ENCODE data around the gene BTBD2.

The BTBD2 gene

DNA sequence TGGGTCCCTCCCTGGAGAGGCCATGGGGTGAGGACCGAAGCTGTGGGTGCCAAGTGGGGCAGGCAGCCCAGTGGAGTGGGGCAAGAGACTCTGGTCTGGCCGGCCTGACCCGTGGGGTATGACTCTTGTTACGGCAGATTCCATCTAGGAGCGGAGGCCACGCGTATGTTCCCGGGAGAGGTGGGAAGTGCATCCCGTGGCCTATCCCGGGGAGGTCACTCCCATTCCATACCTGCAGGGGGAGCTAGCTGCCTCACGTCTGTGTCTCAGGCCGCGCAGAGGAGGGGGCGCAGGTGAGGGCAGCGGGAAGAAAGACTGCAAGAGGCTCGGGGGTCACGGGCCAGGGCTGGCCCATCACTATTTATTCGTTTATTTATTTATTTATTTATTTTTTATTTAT lies 69.6 kb downstream of the BTBD2 start:
- DNase-seq (ENCODE audit: extremely low spot score), result peak; percentile 81
- ChIA-PET POLR2A (no interaction called here), CTCF (interaction anchor here (0.6 to 1.4 kb wide), 8 partner anchors 13 to 103 kb away, joined by 3 to 6 read pairs (median 4); no protein-coding TSS in a partner anchor)
- TF ChIP-seq ZNF384 (IDR thresholded peaks at IDR 0.05) (no peak), SUZ12 (IDR thresholded peaks at IDR 0.05) (no peak), NFRKB (IDR thresholded peaks at IDR 0.05) (no peak), ARNT (IDR thresholded peaks at IDR 0.05) (no peak), BHLHE40 (IDR thresholded peaks at IDR 0.05; ENCODE audit: borderline replicate concordance) (no peak), FOXA1 (IDR thresholded peaks at IDR 0.05) (no peak), L3MBTL2 (conservative IDR thresholded peaks at IDR 0.05) (no peak), CTBP1 (IDR thresholded peaks at IDR 0.05; ENCODE audit: borderline replicate concordance) (no peak), FOXK2 (IDR thresholded peaks at IDR 0.05) (no peak), SP1 (IDR thresholded peaks at IDR 0.05) (no peak), HDGF (IDR thresholded peaks at IDR 0.05; ENCODE audit: borderline replicate concordance) (no peak), ELF4 (IDR thresholded peaks at IDR 0.05) (no peak), FOXM1 (IDR thresholded peaks at IDR 0.05; ENCODE audit: borderline replicate concordance) (no peak), TARDBP (IDR thresholded peaks at IDR 0.05) (no peak), LEF1 (IDR thresholded peaks at IDR 0.05; ENCODE audit: borderline replicate concordance) (no peak)
- TF ChIP-seq, protein P1, sequence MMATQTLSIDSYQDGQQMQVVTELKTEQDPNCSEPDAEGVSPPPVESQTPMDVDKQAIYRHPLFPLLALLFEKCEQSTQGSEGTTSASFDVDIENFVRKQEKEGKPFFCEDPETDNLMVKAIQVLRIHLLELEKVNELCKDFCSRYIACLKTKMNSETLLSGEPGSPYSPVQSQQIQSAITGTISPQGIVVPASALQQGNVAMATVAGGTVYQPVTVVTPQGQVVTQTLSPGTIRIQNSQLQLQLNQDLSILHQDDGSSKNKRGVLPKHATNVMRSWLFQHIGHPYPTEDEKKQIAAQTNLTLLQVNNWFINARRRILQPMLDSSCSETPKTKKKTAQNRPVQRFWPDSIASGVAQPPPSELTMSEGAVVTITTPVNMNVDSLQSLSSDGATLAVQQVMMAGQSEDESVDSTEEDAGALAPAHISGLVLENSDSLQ (IDR thresholded peaks at IDR 0.05), result no peak

DNA sequence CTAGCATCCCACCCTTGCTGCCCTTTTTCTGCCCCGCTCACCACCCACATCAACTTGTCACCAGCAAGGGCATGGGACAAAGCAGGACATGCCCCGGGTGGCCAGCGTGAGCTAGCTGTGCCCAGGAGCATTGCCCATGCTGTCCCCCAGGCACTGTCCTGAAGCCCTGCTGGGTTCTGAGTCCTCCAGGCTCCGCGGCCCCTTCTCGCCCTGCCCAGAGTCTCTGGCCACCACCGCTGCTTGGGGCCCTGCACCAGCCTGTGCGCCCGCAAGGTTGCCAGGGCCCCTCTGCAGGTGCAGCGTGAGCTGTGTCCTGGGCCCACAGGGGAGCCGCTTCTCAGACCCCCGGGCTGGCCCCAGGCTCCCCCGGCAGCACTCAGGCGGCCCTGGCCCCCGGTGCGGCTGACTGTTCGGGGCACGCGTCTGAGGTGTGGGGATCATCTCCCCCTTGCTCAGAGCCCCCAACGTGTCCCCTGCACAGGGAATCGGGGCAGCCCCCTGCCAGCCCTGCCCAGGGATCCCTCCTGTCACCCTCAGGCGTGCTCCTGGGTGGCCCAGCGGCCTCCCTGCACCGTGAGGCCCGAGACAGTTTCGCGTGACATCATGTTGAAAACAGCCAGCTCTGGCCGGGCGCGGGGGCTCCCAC lies 70.5 kb downstream of the BTBD2 start:
- no peak for TF ChIP-seq LEF1 (IDR thresholded peaks at IDR 0.05; ENCODE audit: borderline replicate concordance)
- TF ChIP-seq ARNT (IDR thresholded peaks at IDR 0.05), result no peak
- TF ChIP-seq TARDBP (IDR thresholded peaks at IDR 0.05), result no peak
- TF ChIP-seq SP1 (IDR thresholded peaks at IDR 0.05), result no peak
- no peak for TF ChIP-seq BHLHE40 (IDR thresholded peaks at IDR 0.05; ENCODE audit: borderline replicate concordance)
- no peak for TF ChIP-seq CTBP1 (IDR thresholded peaks at IDR 0.05; ENCODE audit: borderline replicate concordance)
- no peak for TF ChIP-seq NFRKB (IDR thresholded peaks at IDR 0.05)
- no peak for TF ChIP-seq L3MBTL2 (conservative IDR thresholded peaks at IDR 0.05)
- no peak for TF ChIP-seq FOXM1 (IDR thresholded peaks at IDR 0.05; ENCODE audit: borderline replicate concordance)
- TF ChIP-seq FOXK2 (IDR thresholded peaks at IDR 0.05), result no peak
- TF ChIP-seq, protein P1 (IDR thresholded peaks at IDR 0.05), result no peak
- no peak for TF ChIP-seq ELF4 (IDR thresholded peaks at IDR 0.05)
- TF ChIP-seq FOXA1 (IDR thresholded peaks at IDR 0.05), result no peak
- TF ChIP-seq HDGF (IDR thresholded peaks at IDR 0.05; ENCODE audit: borderline replicate concordance), result no peak
- no peak for TF ChIP-seq ZNF384 (IDR thresholded peaks at IDR 0.05)
- TF ChIP-seq SUZ12 (IDR thresholded peaks at IDR 0.05), result no peak
- no peak for DNase-seq (ENCODE audit: extremely low spot score)
- ChIA-PET CTCF (interaction anchor here (0.7 to 1.4 kb wide), 4 partner anchors 14 to 104 kb away, joined by 4 to 6 read pairs (median 4); no protein-coding TSS in a partner anchor), POLR2A (no interaction called here)

DNA sequence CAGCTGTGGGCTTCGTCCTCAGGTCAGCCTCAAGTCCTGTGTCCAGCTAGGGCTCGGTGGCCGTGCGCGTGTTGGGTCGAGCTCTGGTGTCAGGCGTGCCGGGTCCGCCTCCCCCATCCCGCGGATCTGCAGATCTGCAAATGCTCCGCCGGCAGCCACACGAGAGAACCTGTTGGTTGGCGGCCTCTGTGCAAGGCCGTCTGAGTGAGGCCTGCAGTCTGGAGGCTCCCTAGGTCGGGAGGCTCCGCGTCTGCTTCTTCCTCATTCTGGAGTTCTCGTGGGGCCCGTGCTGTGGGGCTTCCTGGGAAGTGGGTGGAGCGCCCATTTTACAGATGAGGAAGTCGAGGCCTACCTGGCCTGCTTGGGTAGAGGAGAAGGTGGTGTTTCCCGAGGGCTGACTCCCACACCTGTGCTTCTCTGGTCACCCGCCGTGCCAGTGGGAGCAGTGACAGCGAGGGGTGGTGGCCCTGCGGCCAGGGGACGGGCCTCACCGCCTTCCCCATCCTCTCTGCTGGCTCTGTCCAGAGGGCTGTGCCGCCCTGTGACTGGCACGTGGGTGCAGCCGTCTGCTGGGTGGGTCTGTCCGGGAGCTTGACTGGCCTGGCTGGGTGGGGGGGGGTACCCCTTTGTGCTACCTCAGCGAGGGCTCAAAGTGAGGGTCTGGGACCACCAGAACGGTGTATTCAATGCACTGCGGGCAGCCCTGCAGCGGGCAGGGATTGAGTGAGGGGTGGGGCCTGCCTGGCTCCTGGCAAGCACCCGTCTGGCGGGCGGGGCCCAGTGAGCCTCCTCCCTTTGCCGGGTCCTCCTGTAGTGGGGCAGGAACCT lies 71.2 kb downstream of the BTBD2 start:
- ChIA-PET POLR2A (no interaction called here), CTCF (interaction anchor here (1.3 kb wide), 1 partner anchor 40 kb away, joined by 4 read pairs; no protein-coding TSS in a partner anchor)
- TF ChIP-seq, protein P1 (IDR thresholded peaks at IDR 0.05), result no peak
- TF ChIP-seq SP1 (IDR thresholded peaks at IDR 0.05), result no peak
- no peak for DNase-seq (ENCODE audit: extremely low spot score)

DNA sequence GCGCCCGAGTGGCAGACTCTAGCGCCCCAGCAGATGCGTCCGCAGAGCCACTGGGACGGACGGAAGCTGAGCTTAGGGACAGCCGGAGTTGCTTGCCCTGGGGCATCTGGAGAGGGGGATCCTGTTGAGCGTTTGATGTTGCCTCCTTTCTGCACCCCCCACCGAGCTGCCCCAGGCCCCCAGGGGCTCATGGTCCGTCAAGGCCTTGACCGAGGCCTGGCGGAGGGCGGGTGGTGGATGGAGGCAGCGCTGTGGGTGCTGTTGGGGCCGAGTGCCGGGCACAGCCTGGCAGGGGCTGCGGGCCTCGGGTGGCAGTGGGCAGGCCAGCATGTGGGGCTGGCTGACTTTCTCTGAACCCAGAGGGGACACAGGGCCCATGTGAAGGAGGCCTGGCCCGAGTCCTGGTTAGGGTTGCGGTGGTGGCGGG lies 71.8 kb downstream of the BTBD2 start:
- ChIA-PET CTCF (interaction anchor here (0.6 kb wide), 1 partner anchor 373 kb away, joined by 3 read pairs; no protein-coding TSS in a partner anchor), POLR2A (no interaction called here)
- no peak for TF ChIP-seq SP1 (IDR thresholded peaks at IDR 0.05)
- no peak for TF ChIP-seq CTBP1 (IDR thresholded peaks at IDR 0.05; ENCODE audit: borderline replicate concordance)
- TF ChIP-seq FOXM1 (IDR thresholded peaks at IDR 0.05; ENCODE audit: borderline replicate concordance), result no peak
- no peak for TF ChIP-seq ZNF384 (IDR thresholded peaks at IDR 0.05)
- TF ChIP-seq FOXK2 (IDR thresholded peaks at IDR 0.05), result no peak
- TF ChIP-seq BHLHE40 (IDR thresholded peaks at IDR 0.05; ENCODE audit: borderline replicate concordance), result no peak
- TF ChIP-seq FOXA1 (IDR thresholded peaks at IDR 0.05), result no peak
- no peak for TF ChIP-seq TARDBP (IDR thresholded peaks at IDR 0.05)
- no peak for TF ChIP-seq ELF4 (IDR thresholded peaks at IDR 0.05)
- TF ChIP-seq L3MBTL2 (conservative IDR thresholded peaks at IDR 0.05), result no peak
- TF ChIP-seq HDGF (IDR thresholded peaks at IDR 0.05; ENCODE audit: borderline replicate concordance), result no peak
- no peak for TF ChIP-seq SUZ12 (IDR thresholded peaks at IDR 0.05)
- TF ChIP-seq NFRKB (IDR thresholded peaks at IDR 0.05), result no peak
- TF ChIP-seq, protein P1 (IDR thresholded peaks at IDR 0.05), result no peak
- no peak for DNase-seq (ENCODE audit: extremely low spot score)

Data from HEK293T (cell line).